SK-N-SH (cell line): Measurements from ENCODE around the gene GDF2. TPM values are rescaled to one million over a fixed set of nuclear protein-coding genes. Genes with fewer than 3 reads are reported as not detected.

Experiments
- CTCF ChIA-PET: fragments of 300-600, 350-600 bp; formaldehyde crosslinking; extraction: SDS; loops from one replicate; lab custom pipeline; 2021; lab: Yijun Ruan, JAX
- POLR2A ChIA-PET: fragments of 350-600 bp; sonication (Branson Sonifier 250); formaldehyde crosslinking; extraction: SDS; loops from one replicate; lab custom pipeline; 2020; ENCODE audit warnings: antibody characterized with exemption, inconsistent platforms; lab: Yijun Ruan, JAX
- DNase-seq: peaks from one replicate; pipeline ENCODE4 v3.0.0; 2012
- H2AFZ ChIP-seq: fragments of 200-600 bp; sonication (generic); 2 replicates; pipeline ENCODE4 v1.8.1; 2016; ENCODE audit warnings: antibody characterized with exemption, mild to moderate bottlenecking, low read depth
- H3F3A ChIP-seq: fragments of 200-600 bp; sonication (generic); replicated peaks from 2 replicates; pipeline ENCODE3; 2016; ENCODE audit warnings: antibody characterized with exemption, mild to moderate bottlenecking; ENCODE audit not compliant: insufficient read depth
- H3K27ac ChIP-seq, 2 experiments: fragments of 200-500 bp in 1 of 2; fragments of 200-600 bp in 1 of 2; sonication (Bioruptor generic) in 1 of 2; sonication (generic), shearing (Covaris generic) in 1 of 2; 2 replicates each; pipeline versions ENCODE4 v1.5.1 to v1.6.1; 2014 to 2016; ENCODE audit warnings: low read depth in 2 of 2, inconsistent platforms in 1 of 2, low read length in 1 of 2, mild to moderate bottlenecking in 1 of 2, mixed read lengths in 1 of 2
- H3K27me3 ChIP-seq: fragments of 200-600 bp; sonication (generic), shearing (Covaris generic); 2 replicates; pipeline ENCODE4 v1.6.1; 2016; ENCODE audit warnings: mixed run types; ENCODE audit not compliant: insufficient read depth
- H3K36me3 ChIP-seq, 2 experiments: fragments of 200-500 bp in 1 of 2; fragments of 200-600 bp in 1 of 2; sonication (Bioruptor generic) in 1 of 2; sonication (generic) in 1 of 2; replicated peaks in 1 of 2; 2 replicates each; pipeline versions ENCODE3 to v1.5.1; 2014 to 2016; ENCODE audit warnings: low read length in 1 of 2, mild to moderate bottlenecking in 1 of 2; ENCODE audit not compliant: insufficient read depth in 2 of 2, control insufficient read depth in 1 of 2
- H3K4me1 ChIP-seq, 2 experiments: fragments of 200-500 bp in 1 of 2; fragments of 200-600 bp in 1 of 2; sonication (Bioruptor generic) in 1 of 2; sonication (generic), shearing (Covaris generic) in 1 of 2; 2 replicates each; pipeline versions ENCODE4 v1.5.1 to v1.6.1; 2014 to 2016; ENCODE audit warnings: low read depth in 1 of 2, low read length in 1 of 2, mixed run types in 1 of 2; ENCODE audit not compliant: insufficient read depth in 2 of 2, control insufficient read depth in 1 of 2
- H3K4me2 ChIP-seq: fragments of 200-600 bp; sonication (generic), shearing (Covaris generic); 2 replicates; pipeline ENCODE4 v1.6.1; 2017; ENCODE audit warnings: mixed run types
- H3K4me3 ChIP-seq, 2 experiments: fragments of 200-500 bp in 1 of 2; fragments of 200-600 bp in 1 of 2; sonication (Bioruptor generic) in 1 of 2; sonication (generic), shearing (Covaris generic) in 1 of 2; 2 replicates each; pipeline versions ENCODE4 v1.5.1 to v1.8.1; 2014 to 2016; ENCODE audit warnings: low read depth in 2 of 2, inconsistent platforms in 1 of 2, low read length in 1 of 2, mild to moderate bottlenecking in 1 of 2, mixed read lengths in 1 of 2, moderate library complexity in 1 of 2
- H3K79me2 ChIP-seq: fragments of 200-600 bp; sonication (generic); 2 replicates; pipeline ENCODE4 v1.8.1; 2017; ENCODE audit warnings: mild to moderate bottlenecking; ENCODE audit not compliant: insufficient read depth
- H3K9ac ChIP-seq: fragments of 200-600 bp; sonication (generic); 2 replicates; pipeline ENCODE4 v1.6.1; 2017; ENCODE audit warnings: mixed run types
- H3K9me2 ChIP-seq: fragments of 200-600 bp; sonication (generic); 2 replicates; pipeline ENCODE4 v1.6.1; 2017; ENCODE audit warnings: mixed run types
- H3K9me3 ChIP-seq: fragments of 200-600 bp; sonication (generic); 2 replicates; pipeline ENCODE4 v1.6.1; 2017; ENCODE audit warnings: mixed run types, mild to moderate bottlenecking, moderate library complexity
- H4K20me1 ChIP-seq: fragments of 200-600 bp; sonication (generic); 2 replicates; pipeline ENCODE4 v1.6.1; 2017; ENCODE audit warnings: mild to moderate bottlenecking, mixed run types; ENCODE audit not compliant: insufficient read depth
- GABPA ChIP-seq: IDR thresholded peaks from 2 replicates; pipeline ENCODE4 v1.4.0; 2012; ENCODE audit warnings: low read depth, mild to moderate bottlenecking
- GATA2 ChIP-seq: sonication (generic); formaldehyde crosslinking; IDR thresholded peaks from 2 replicates; pipeline ENCODE4 v1.5.0; 2020; ENCODE audit warnings: mild to moderate bottlenecking, missing genetic modification reagents
- MAX ChIP-seq: IDR thresholded peaks from 2 replicates; pipeline ENCODE4 v1.4.0; 2012; ENCODE audit warnings: low read depth
- NRF1 ChIP-seq: IDR thresholded peaks from 2 replicates; pipeline ENCODE4 v1.6.1; 2012; ENCODE audit warnings: low read depth, mild to moderate bottlenecking, low read length
- USF1 ChIP-seq: IDR thresholded peaks from 2 replicates; pipeline ENCODE4 v1.4.0; 2012; ENCODE audit warnings: low read depth, borderline replicate concordance
- YY1 ChIP-seq: IDR thresholded peaks from 2 replicates; pipeline ENCODE4 v1.4.0; 2012; ENCODE audit warnings: low read depth, mild to moderate bottlenecking
- ZBTB33 ChIP-seq: IDR thresholded peaks from 2 replicates; pipeline ENCODE4 v1.4.0; 2012; ENCODE audit warnings: low read depth, borderline replicate concordance
- WGBS: methylation state at CpG from one replicate; pipeline ENCODE4 v1.1.6; 2017; ENCODE audit warnings: low lambda C conversion rate; 5-methylcytosine and 5-hydroxymethylcytosine counted together
- polyA plus RNA-seq, 3 experiments: library from polyadenylated mRNA; depleted of rRNA; stranded (reverse); fragments of >200 nt; gene quantifications; 2 replicates each; pipeline ENCODE4 v1.2.3, GENCODE V29; 2012
- TF ChIP-seq, protein P1 (sequence below): IDR thresholded peaks from 2 replicates; pipeline ENCODE4; 2012

The GDF2 gene
- polyA plus RNA-seq, 1 of the 3 experiments (the other 2 are of a cell fraction): not detected

DNA sequence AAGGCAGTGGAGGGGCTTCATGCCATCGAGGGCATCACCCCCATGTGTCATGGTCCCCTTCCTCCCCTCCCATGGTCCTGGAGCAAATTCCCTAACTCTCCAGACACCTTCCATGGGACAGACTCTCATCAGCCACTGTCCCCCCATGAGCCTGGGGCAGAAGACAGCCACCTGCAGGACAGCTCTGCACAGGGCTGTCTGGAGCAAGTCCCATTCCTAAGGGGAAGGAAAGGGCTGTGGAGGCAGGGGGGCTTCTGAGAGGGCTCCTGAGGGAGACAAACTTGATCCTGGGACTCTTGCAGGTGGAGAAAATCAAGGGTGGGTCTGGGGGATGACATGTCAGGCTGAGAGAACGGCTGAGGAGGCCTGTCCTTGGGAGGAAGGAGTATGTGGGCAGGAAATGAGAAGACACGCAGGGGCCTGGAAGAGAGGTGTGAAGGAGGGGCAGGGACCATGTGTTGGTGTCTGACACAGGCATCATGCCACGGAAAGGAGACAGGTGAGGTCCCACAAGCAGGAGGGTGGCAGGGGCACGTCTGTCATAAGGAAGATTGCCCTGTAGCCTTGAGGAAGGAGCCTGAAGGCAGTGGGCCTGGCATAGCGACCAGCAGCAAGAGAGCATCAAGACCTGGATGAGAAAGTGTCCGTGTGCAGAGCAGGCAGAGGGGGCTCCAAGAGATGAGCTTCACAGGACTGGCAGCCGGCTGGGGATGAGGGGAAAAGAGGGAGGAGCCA lies 36.7 kb upstream of the GDF2 start (continued):
- TF ChIP-seq ZBTB33: no peak
- no peak for TF ChIP-seq YY1
- no peak for TF ChIP-seq USF1
- no peak for TF ChIP-seq NRF1
- TF ChIP-seq GATA2 (CRISPR knock-in tag): no peak
- TF ChIP-seq, all 33 proteins: peak for 0

DNA sequence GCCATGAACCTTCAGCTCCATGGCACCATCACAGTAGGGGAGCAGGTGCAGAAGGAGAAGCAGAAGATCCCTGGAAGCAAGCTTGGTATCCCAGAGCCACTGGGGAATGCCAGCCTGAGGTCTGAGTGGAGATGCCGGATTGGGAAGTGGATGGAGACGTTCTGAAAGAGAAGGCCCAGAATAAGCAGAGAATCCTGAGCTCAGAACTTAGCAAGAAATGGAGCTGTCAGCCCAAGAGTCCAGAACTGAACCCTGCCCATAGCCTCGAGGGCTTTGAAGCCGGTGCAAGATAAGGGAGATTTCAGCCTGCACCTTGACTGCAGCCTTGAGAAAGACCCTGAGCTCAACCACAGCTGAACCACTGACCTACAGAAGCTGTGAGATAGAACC lies 36.1 kb upstream of the GDF2 start:
- 43% methylated on average over 3 of the region's 4 CpGs for WGBS
- TF ChIP-seq MAX: no peak
- no peak for TF ChIP-seq GABPA
- TF ChIP-seq, protein P1, sequence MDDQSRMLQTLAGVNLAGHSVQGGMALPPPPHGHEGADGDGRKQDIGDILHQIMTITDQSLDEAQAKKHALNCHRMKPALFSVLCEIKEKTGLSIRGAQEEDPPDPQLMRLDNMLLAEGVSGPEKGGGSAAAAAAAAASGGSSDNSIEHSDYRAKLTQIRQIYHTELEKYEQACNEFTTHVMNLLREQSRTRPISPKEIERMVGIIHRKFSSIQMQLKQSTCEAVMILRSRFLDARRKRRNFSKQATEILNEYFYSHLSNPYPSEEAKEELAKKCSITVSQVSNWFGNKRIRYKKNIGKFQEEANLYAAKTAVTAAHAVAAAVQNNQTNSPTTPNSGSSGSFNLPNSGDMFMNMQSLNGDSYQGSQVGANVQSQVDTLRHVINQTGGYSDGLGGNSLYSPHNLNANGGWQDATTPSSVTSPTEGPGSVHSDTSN: no peak
- no peak for TF ChIP-seq ZBTB33
- H4K20me1 ChIP-seq: no peaks in the 10 kb centered on the region

More for the DNA sequence above, 36.1 kb upstream of the GDF2 start:
- POLR2A ChIA-PET: interaction anchor here (1.0 kb wide), 1 partner anchor 126 kb away, joined by 3 read pairs; no protein-coding TSS in a partner anchor
- no peak overlapping the region for H3K4me3 ChIP-seq
- H3F3A ChIP-seq: no peaks in the 10 kb centered on the region
- no peaks in the 10 kb centered on the region for H3K36me3 ChIP-seq
- H3K27ac ChIP-seq: peak overlapping the region in 1 of 2 experiments; percentile 92; a peak in 1 of 4 replicates
- CTCF ChIA-PET: interaction anchor here (1.8 to 2.3 kb wide), 2 partner anchors 26 to 261 kb away, joined by 6 to 12 read pairs; no protein-coding TSS in a partner anchor
- peaks cover 0 to 58% of the 10 kb centered on the region in 2 experiments; a peak in 1 of 4 replicates for H3K4me1 ChIP-seq
- H3K27me3 ChIP-seq: no peaks in the 10 kb centered on the region
- H3K79me2 ChIP-seq: no peaks in the 10 kb centered on the region
- H3K9me2 ChIP-seq: no peaks in the 10 kb centered on the region
- no peak overlapping the region for H3K9ac ChIP-seq
- H3K4me2 ChIP-seq: no peak overlapping the region
- no peak overlapping the region for H2AFZ ChIP-seq
- no peaks in the 10 kb centered on the region for H3K9me3 ChIP-seq
- no peak for DNase-seq
